GM21447 (cell line): ENCODE data around the gene CXCL13.
"Not testable (repeated sequence)": the region's sequence is repeated elsewhere in the genome, so short reads cannot be mapped to it uniquely, and the experiment has no call there.

Source experiments
- ATAC-seq: cut with Tn5 transposase; IDR thresholded peaks from one replicate; pipeline ENCODE4 v1.9.1; 2021; ENCODE audit not compliant: unreplicated experiment

CXCL13 gene

GRCh38 chr4:77600521-77601451, 4.8 kb upstream of the CXCL13 start:
- ATAC-seq, result no peak

- no peak for ATAC-seq
These were observed 3.9 kb upstream of the CXCL13 start for GRCh38 chr4:77601614-77602187.

GRCh38 chr4:77613267-77613666, 7.6 kb downstream of the CXCL13 start:
- ATAC-seq, result no peak

- ATAC-seq, result no peak
These were observed 9.5 kb downstream of the CXCL13 start for GRCh38 chr4:77615153-77615552.

- ATAC-seq, result no peak
These were observed 11.6 kb downstream of the CXCL13 start for GRCh38 chr4:77617203-77617602.

GRCh38 chr4:77618383-77619241, 13.0 kb downstream of the CXCL13 start:
- peak; percentile 85 for ATAC-seq

- no peak for ATAC-seq
These were observed 13.8 kb downstream of the CXCL13 start for GRCh38 chr4:77619408-77619807.

- ATAC-seq, result no peak
These were observed 15.6 kb downstream of the CXCL13 start for GRCh38 chr4:77621254-77621653.

GRCh38 chr4:77623091-77623490, 17.5 kb downstream of the CXCL13 start:
- no peak for ATAC-seq

GRCh38 chr4:77624213-77624612, 18.6 kb downstream of the CXCL13 start:
- no peak for ATAC-seq

GRCh38 chr4:77625485-77625884, 19.9 kb downstream of the CXCL13 start:
- no peak for ATAC-seq

- peak; percentile 81 for ATAC-seq
These were observed 24.3 kb downstream of the CXCL13 start for GRCh38 chr4:77629885-77630284.

- no peak for ATAC-seq
These were observed 25.7 kb downstream of the CXCL13 start for GRCh38 chr4:77631276-77631675.

- no peak for ATAC-seq
These were observed 28.6 kb downstream of the CXCL13 start for GRCh38 chr4:77634132-77634785.

GRCh38 chr4:77635246-77635645, 29.6 kb downstream of the CXCL13 start:
- no peak for ATAC-seq

GRCh38 chr4:77635876-77636275, 30.3 kb downstream of the CXCL13 start:
- no peak for ATAC-seq

- ATAC-seq, result no peak
These were observed 31.3 kb downstream of the CXCL13 start for GRCh38 chr4:77636902-77637301.

GRCh38 chr4:77644069-77644468, 38.4 kb downstream of the CXCL13 start:
- not testable (repeated sequence) for ATAC-seq

- no peak for ATAC-seq
These were observed 45.2 kb downstream of the CXCL13 start for GRCh38 chr4:77650787-77651186.

GRCh38 chr4:77651820-77652219, 46.2 kb downstream of the CXCL13 start:
- no peak for ATAC-seq
